GM12878 (cell line): ENCODE measurements around the gene KPTN. TPM values are rescaled to one million over a fixed set of nuclear protein-coding genes. Genes with fewer than 3 reads are reported as not detected.

Source experiments
- ATAC-seq: fragments of 200-7000 bp; cut with Tn5 transposase; 3 replicates; pipeline ENCODE4 v1.9.1; 2020; ENCODE audit warnings: mild to moderate bottlenecking, moderate library complexity
- BruUV-seq: library from RNA; stranded (reverse); fragments of 400-500 nt; replicated peaks from 2 replicates; lab custom pipeline; 2021; lab: Mats Ljungman, UMichigan
- CTCF ChIA-PET: fragments of 300-600 bp; sonication (Branson Sonifier 250); formaldehyde crosslinking; extraction: SDS; loops from one replicate; lab custom pipeline; 2021; ENCODE audit warnings: inconsistent platforms; lab: Yijun Ruan, JAX
- POLR2A ChIA-PET: fragments of 350-600 bp; formaldehyde crosslinking; extraction: SDS; loops from one replicate; lab custom pipeline; 2021; ENCODE audit warnings: inconsistent platforms; lab: Charles Lee
- RAD21 ChIA-PET: fragments of 300-600 bp; sonication (Branson Sonifier 250); formaldehyde crosslinking; loops from one replicate; lab custom pipeline; 2023; ENCODE audit warnings: antibody characterized with exemption; ENCODE audit not compliant: unreplicated experiment; lab: Charles Lee
- SMC1A ChIA-PET: fragments of 300-600 bp; sonication (Branson Sonifier 250); formaldehyde crosslinking; loops from one replicate; lab custom pipeline; 2023; ENCODE audit not compliant: unreplicated experiment, uncharacterized antibody; lab: Charles Lee
- DNase-seq: peaks from one replicate; pipeline ENCODE4 v3.0.0-alpha.2; 2011; ENCODE audit warnings: low read depth, low spot score
- FAIRE-seq: peaks from 3 replicates; lab custom pipeline; 2011; peaks lifted over from hg19 to GRCh38; lab: Jason Lieb, UNC
- H2AFZ ChIP-seq: 2 replicates; pipeline ENCODE4 v1.6.0; 2011; ENCODE audit warnings: low read depth, low read length, control low read depth; ENCODE audit not compliant: control insufficient read depth
- H3K27ac ChIP-seq: 2 replicates; pipeline ENCODE4 v1.5.1; 2011; ENCODE audit warnings: control low read depth; ENCODE audit not compliant: control insufficient read depth, insufficient read depth
- H3K27me3 ChIP-seq, 2 experiments: replicated peaks in 1 of 2; 2 replicates each; pipeline versions ENCODE4 v1.6.0 to v1.6.1; 2011; ENCODE audit warnings: low read length in 1 of 2; ENCODE audit not compliant: control insufficient read depth in 2 of 2, insufficient read depth in 2 of 2
- H3K36me3 ChIP-seq, 2 experiments: 2 replicates each; pipeline ENCODE4 v1.5.1; 2011; ENCODE audit warnings: low read length in 1 of 2; ENCODE audit not compliant: control insufficient read depth in 2 of 2, insufficient read depth in 2 of 2
- H3K4me1 ChIP-seq: 2 replicates; pipeline ENCODE4 v1.6.1; 2011; ENCODE audit warnings: mild to moderate bottlenecking, low read length, moderate library complexity, mixed read lengths; ENCODE audit not compliant: control insufficient read depth, insufficient read depth
- H3K4me2 ChIP-seq: 2 replicates; pipeline ENCODE4 v1.6.0; 2011; ENCODE audit warnings: control low read depth; ENCODE audit not compliant: control insufficient read depth, insufficient read depth
- H3K4me3 ChIP-seq: fragments of 200-600 bp; sonication (generic); 2 replicates; pipeline ENCODE4 v1.5.1; 2016
- H3K79me2 ChIP-seq: 2 replicates; pipeline ENCODE4 v1.6.0; 2011; ENCODE audit warnings: low read length; ENCODE audit not compliant: control insufficient read depth, insufficient read depth
- H3K9ac ChIP-seq: 2 replicates; pipeline ENCODE4 v1.8.0; 2011; ENCODE audit warnings: low read length, control low read depth, mixed read lengths; ENCODE audit not compliant: control insufficient read depth, insufficient read depth
- H3K9me3 ChIP-seq: replicated peaks from 3 replicates; pipeline ENCODE4 v1.5.1; 2011; ENCODE audit warnings: mild to moderate bottlenecking, low read length; ENCODE audit not compliant: control insufficient read depth, insufficient read depth
- H4K20me1 ChIP-seq: 2 replicates; pipeline ENCODE4 v1.6.0; 2011; ENCODE audit not compliant: control insufficient read depth, insufficient read depth
- BCL3 ChIP-seq: IDR thresholded peaks from 2 replicates; pipeline ENCODE4 v1.6.1; 2011; ENCODE audit warnings: borderline replicate concordance, low read depth, mild to moderate bottlenecking, moderate library complexity, low read length; ENCODE audit not compliant: insufficient read depth, poor library complexity, severe bottlenecking
- CBFB ChIP-seq: IDR thresholded peaks from 2 replicates; pipeline ENCODE4 v1.6.1; 2016; ENCODE audit warnings: antibody characterized with exemption, low read depth
- EP300 ChIP-seq, 2 experiments: fragments of 150-350 bp in 1 of 2; IDR thresholded peaks; 2 replicates each; pipeline ENCODE4 v1.6.1; 2011 to 2012; ENCODE audit warnings: low read depth in 2 of 2, low read length in 2 of 2, borderline replicate concordance in 1 of 2, improper control_type of control experiment in 1 of 2, inconsistent platforms in 1 of 2; ENCODE audit not compliant: control insufficient read depth in 1 of 2
- PBX3 ChIP-seq: IDR thresholded peaks from 2 replicates; pipeline ENCODE4 v1.6.1; 2011; ENCODE audit warnings: mild to moderate bottlenecking, low read depth, low read length, moderate library complexity; ENCODE audit not compliant: insufficient replicate concordance
- WGBS: methylation state at CpG from one replicate; pipeline ENCODE4 v1.1.6; 2016; ENCODE audit warnings: low lambda C conversion rate; ENCODE audit not compliant: insufficient replicate concordance, insufficient coverage; ENCODE audit errors: missing lambda C conversion rate; 5-methylcytosine and 5-hydroxymethylcytosine counted together
- in situ Hi-C: fragments of 300-500 bp; cut with MboI; formaldehyde crosslinking; loops from 9 replicates; pipeline ENCODE4 v1.14.3; 2018; ENCODE audit warnings: mixed read lengths
- intact Hi-C: fragments of 100-400 bp; cut with micrococcal nuclease; formaldehyde crosslinking; loops from one replicate; pipeline ENCODE4 v1.14.2; 2022; ENCODE audit not compliant: unreplicated experiment
- polyA plus RNA-seq, 11 experiments: library from polyadenylated mRNA; depleted of rRNA in 4 of 11; unstranded in 6 of 11; stranded (reverse) in 5 of 11; fragments of >200 nt; fragmentation: Nextera tagmentation in 4 of 11; fragmentation: Illumina TruSeq in 1 of 11; extraction: Ambion mirVana in 4 of 11; extraction: Trizol in 1 of 11; gene quantifications; 1 replicate in 1 of 11; 2 replicates in 10 of 11; pipeline versions ENCODE4 v1.2.1 to v1.2.3, GENCODE V29; 2011 to 2016; ENCODE audit warnings: inconsistent platforms in 2 of 11, missing spikeins in 2 of 11, low read depth in 1 of 11
- total RNA-seq, 4 experiments: library from RNA; depleted of rRNA in 3 of 4; stranded (reverse); fragments of >200 nt in 3 of 4; fragmentation: Illumina TruSeq in 1 of 4; extraction: Trizol in 1 of 4; gene quantifications; 2 replicates each; pipeline versions ENCODE4 v1.2.1 to v1.2.3, GENCODE V29; 2013 to 2021
- TF ChIP-seq, protein P1 (sequence below): IDR thresholded peaks from 2 replicates; pipeline ENCODE4 v1.6.1; 2012; ENCODE audit warnings: low read length, inconsistent platforms
- TF ChIP-seq, protein P2 (sequence below): fragments of 450-650 bp; formaldehyde crosslinking; IDR thresholded peaks from 2 replicates; pipeline ENCODE4 v1.4.0; 2020; ENCODE audit warnings: mild to moderate bottlenecking, moderate library complexity

KPTN gene
- total and polyA plus RNA-seq, 10 of the 15 experiments (the other 5 are each of a cell fraction or from before 2014, with no cell fraction given) = 0.60 to 10.1 (median 6.0) TPM

GRCh38 chr19:47461876-47462275 lies 22.1 kb downstream of the KPTN start (continued):
- TF ChIP-seq, protein P1, sequence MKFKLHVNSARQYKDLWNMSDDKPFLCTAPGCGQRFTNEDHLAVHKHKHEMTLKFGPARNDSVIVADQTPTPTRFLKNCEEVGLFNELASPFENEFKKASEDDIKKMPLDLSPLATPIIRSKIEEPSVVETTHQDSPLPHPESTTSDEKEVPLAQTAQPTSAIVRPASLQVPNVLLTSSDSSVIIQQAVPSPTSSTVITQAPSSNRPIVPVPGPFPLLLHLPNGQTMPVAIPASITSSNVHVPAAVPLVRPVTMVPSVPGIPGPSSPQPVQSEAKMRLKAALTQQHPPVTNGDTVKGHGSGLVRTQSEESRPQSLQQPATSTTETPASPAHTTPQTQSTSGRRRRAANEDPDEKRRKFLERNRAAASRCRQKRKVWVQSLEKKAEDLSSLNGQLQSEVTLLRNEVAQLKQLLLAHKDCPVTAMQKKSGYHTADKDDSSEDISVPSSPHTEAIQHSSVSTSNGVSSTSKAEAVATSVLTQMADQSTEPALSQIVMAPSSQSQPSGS = no peak
- no peak for TF ChIP-seq EP300 (IDR thresholded peaks at IDR 0.05; ENCODE audit: borderline replicate concordance in 1 of 2, control insufficient read depth in 1 of 2, low read depth in 2 of 2, low read length in 2 of 2)

DNA sequence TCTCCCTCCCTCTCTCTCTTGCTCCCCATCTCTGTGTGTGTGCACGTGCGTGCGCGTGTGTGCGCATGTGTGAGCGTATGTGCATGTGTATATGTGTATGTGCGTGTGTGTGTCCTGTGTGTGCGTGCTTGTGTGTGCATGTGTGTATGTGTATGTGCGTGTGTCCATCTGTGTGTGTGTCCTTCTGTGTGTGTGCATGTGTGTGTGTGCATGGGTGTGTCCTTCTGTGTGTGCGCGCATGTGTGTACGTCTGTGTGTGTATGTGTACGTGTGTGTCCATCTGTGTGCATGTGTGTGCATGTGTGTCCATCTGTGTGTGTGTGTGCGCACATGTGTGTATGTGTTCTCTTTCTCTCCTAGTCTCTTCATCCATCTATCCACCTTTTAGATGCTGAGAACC lies 24.5 kb downstream of the KPTN start:
- BruUV-seq = no TSS peak
- H3K27ac ChIP-seq = no peak overlapping the region
- no peak for DNase-seq
- FAIRE-seq = no peak
- in situ Hi-C loops = no loop called here
- H3K9ac ChIP-seq = no peak overlapping the region
- no peak overlapping the region for H2AFZ ChIP-seq
- H3K4me1 ChIP-seq = no peaks in the 10 kb centered on the region
- H4K20me1 ChIP-seq = no peaks in the 10 kb centered on the region
- no peak overlapping the region for H3K4me3 ChIP-seq
- ChIA-PET RAD21 (interaction anchor here (0.6 kb wide), 1 partner anchor 24 kb away, joined by 3 read pairs; no protein-coding TSS in a partner anchor), CTCF (no interaction called here), POLR2A (interaction anchor here (0.5 kb wide), 1 partner anchor 157 kb away, joined by 3 read pairs; no protein-coding TSS in a partner anchor), SMC1A (no interaction called here)
- intact Hi-C loops = no loop called here
- H3K36me3 ChIP-seq = no peaks in the 10 kb centered on the region
- TF ChIP-seq, protein P2, sequence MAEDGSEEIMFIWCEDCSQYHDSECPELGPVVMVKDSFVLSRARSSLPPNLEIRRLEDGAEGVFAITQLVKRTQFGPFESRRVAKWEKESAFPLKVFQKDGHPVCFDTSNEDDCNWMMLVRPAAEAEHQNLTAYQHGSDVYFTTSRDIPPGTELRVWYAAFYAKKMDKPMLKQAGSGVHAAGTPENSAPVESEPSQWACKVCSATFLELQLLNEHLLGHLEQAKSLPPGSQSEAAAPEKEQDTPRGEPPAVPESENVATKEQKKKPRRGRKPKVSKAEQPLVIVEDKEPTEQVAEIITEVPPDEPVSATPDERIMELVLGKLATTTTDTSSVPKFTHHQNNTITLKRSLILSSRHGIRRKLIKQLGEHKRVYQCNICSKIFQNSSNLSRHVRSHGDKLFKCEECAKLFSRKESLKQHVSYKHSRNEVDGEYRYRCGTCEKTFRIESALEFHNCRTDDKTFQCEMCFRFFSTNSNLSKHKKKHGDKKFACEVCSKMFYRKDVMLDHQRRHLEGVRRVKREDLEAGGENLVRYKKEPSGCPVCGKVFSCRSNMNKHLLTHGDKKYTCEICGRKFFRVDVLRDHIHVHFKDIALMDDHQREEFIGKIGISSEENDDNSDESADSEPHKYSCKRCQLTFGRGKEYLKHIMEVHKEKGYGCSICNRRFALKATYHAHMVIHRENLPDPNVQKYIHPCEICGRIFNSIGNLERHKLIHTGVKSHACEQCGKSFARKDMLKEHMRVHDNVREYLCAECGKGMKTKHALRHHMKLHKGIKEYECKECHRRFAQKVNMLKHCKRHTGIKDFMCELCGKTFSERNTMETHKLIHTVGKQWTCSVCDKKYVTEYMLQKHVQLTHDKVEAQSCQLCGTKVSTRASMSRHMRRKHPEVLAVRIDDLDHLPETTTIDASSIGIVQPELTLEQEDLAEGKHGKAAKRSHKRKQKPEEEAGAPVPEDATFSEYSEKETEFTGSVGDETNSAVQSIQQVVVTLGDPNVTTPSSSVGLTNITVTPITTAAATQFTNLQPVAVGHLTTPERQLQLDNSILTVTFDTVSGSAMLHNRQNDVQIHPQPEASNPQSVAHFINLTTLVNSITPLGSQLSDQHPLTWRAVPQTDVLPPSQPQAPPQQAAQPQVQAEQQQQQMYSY (CRISPR knock-in tag) = no peak
- TF ChIP-seq BCL3 (peak; percentile 95), PBX3 (peak; percentile 44), CBFB (no peak)
- no peaks in the 10 kb centered on the region for H3K79me2 ChIP-seq
- no peak overlapping the region for H3K4me2 ChIP-seq
- no peaks in the 10 kb centered on the region; a peak in 4 of 4 replicates for H3K27me3 ChIP-seq
- ATAC-seq = no peak
- WGBS = 73% methylated on average over 14 of the region's 14 CpGs
- H3K9me3 ChIP-seq = no peaks in the 10 kb centered on the region; the same call in 2 of the 3 replicates
